Measurements from ENCODE around the gene KRTAP4-3.
"Not testable (repeated sequence)": the region's sequence is repeated elsewhere in the genome, so short reads cannot be mapped to it uniquely, and the experiment has no call there.

The KRTAP4-3 gene

GRCh38 chr17:41145261-41145660 lies 22.8 kb downstream of the KRTAP4-3 start:
- peaks cover 0 to 2% of the 10 kb centered on the region in 2 donors for H3K4me1 Mint-ChIP-seq (ENCODE audit: low read depth in 2 of 2)
- H3K36me3 Mint-ChIP-seq (ENCODE audit: insufficient read depth), result peaks cover 3% of the 10 kb centered on the region
- no peak overlapping the region for H3K27ac Mint-ChIP-seq
- peaks cover 4 to 15% of the 10 kb centered on the region in 2 donors for H3K9me3 Mint-ChIP-seq
- DNase-seq (no peak), ATAC-seq (replicated peaks) (no peak)
- H3K4me3 Mint-ChIP-seq, result no peak overlapping the region
- H3K27me3 Mint-ChIP-seq, result peaks cover 20 to 23% of the 10 kb centered on the region in 2 donors

GRCh38 chr17:41144846-41145245 lies 23.2 kb downstream of the KRTAP4-3 start:
- Mint-ChIP-seq H3K27me3 (peaks cover 24% of the 10 kb centered on the region in 2 donors), H3K4me1 (ENCODE audit: low read depth in 2 of 2) (peaks cover 0 to 2% of the 10 kb centered on the region in 2 donors), H3K36me3 (ENCODE audit: insufficient read depth) (peaks cover 3% of the 10 kb centered on the region), H3K4me3 (no peak overlapping the region), H3K9me3 (peaks cover 4 to 17% of the 10 kb centered on the region in 2 donors), H3K27ac (no peak overlapping the region)
- ATAC-seq (replicated peaks) (no peak), DNase-seq (no peak)

DNA sequence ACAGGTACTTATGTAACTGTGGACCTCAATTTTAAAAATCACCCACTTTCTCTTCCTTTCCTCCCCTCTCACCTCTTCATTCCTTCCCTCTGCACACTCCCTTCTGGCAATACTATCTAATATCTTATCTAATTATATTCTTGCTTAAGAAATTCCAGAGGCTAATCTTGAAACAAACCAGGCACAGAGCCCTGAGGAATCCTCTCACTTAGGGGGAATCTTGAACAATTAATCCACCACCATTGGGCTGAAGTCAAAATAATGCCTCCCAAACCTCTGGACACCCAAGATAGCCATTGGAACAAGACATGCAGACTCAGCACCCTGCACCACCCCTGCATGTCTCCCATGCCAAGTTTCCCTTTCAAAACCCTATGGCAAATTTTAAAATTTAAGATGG lies 26.7 kb downstream of the KRTAP4-3 start:
- Mint-ChIP-seq H3K4me1 (ENCODE audit: low read depth in 2 of 2) (no peaks in the 10 kb centered on the region), H3K4me3 (no peak overlapping the region), H3K27ac (no peak overlapping the region), H3K27me3 (peaks cover 18 to 34% of the 10 kb centered on the region in 2 donors), H3K9me3 (peaks cover 6 to 22% of the 10 kb centered on the region in 2 donors), H3K36me3 (ENCODE audit: insufficient read depth) (no peaks in the 10 kb centered on the region)
- no peak for ATAC-seq (replicated peaks)
- no peak for DNase-seq

- peaks cover 6 to 22% of the 10 kb centered on the region in 2 donors for H3K9me3 Mint-ChIP-seq
- H3K27ac Mint-ChIP-seq, result no peak within 1 kb of the TSS
Measured at GRCh38 chr17:41140360-41141131, 27.5 kb downstream of the KRTAP4-3 start, which contains the start of gene KRTAP4-6. TSS of gene KRTAP4-6 (minus strand) at chr17:41140544. CDS start at chr17:41140487, 57 bp downstream.

GRCh38 chr17:41139865-41140264 lies 28.2 kb downstream of the KRTAP4-3 start:
- Mint-ChIP-seq H3K9me3 (peaks cover 6 to 22% of the 10 kb centered on the region in 2 donors), H3K27me3 (peaks cover 13 to 34% of the 10 kb centered on the region in 2 donors)
- H3K4me3 Mint-ChIP-seq; H3K27ac Mint-ChIP-seq; H3K4me1 Mint-ChIP-seq (ENCODE audit: low read depth in 2 of 2); DNase-seq; ATAC-seq (replicated peaks); H3K36me3 Mint-ChIP-seq (ENCODE audit: insufficient read depth): not testable (repeated sequence)

More at GRCh38 chr17:41140360-41141131, 27.5 kb downstream of the KRTAP4-3 start, which contains the start of gene KRTAP4-6:
- Mint-ChIP-seq H3K4me1 (ENCODE audit: low read depth in 2 of 2) (no peaks in the 10 kb centered on the region), H3K36me3 (ENCODE audit: insufficient read depth) (no peaks in the 10 kb centered on the region), H3K27me3 (peaks cover 13 to 34% of the 10 kb centered on the region in 2 donors), H3K4me3 (no peak within 1 kb of the TSS)
- DNase-seq, result no peak
- no peak for ATAC-seq (replicated peaks)

DNA sequence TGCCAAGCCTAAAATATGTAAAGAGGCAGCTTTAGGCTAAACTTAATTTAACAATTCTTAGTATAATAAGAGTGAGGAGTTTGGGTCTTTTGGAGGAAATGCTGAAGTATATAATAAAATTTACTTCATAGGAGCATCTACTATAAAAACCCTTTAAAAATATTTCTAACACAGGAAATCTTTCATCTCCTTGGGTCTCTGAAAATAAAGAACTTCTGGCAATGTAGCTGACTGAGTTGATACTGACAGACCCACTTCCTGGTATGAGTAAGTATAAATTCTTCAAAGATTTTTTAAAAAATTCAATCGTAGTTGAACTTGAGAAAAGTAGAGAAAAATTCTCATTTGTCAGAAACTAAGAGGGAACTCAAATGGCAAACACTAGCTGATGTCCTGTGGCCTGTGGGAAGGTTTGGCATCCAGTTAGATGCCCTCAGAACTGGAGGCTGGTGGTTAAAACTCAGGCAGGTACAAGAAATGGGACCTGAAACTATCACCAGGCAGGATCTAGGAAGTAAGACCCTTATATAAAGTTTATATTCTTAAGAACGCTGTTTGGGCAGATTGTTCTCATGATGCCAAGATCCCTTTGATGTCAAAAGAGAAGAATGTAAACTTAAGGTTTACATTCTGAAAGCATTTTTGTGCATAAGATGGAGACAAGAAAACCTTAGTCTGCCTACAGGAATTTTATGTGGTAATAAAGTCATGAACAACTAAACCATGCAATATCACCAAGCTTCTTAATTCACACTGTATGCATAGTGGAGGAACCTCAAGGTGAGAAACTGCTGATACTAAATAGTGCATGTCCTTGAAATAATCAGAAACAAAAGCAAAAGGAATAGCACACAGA lies 33.9 kb downstream of the KRTAP4-3 start:
- Mint-ChIP-seq H3K9me3 (no peaks in the 10 kb centered on the region), H3K27ac (peak overlapping the region; percentile 27 to 52), H3K36me3 (ENCODE audit: insufficient read depth) (no peaks in the 10 kb centered on the region), H3K4me3 (peak overlapping the region; percentile 17 to 54), H3K27me3 (peaks cover 0 to 12% of the 10 kb centered on the region in 2 donors), H3K4me1 (ENCODE audit: low read depth in 2 of 2) (peaks cover 11 to 13% of the 10 kb centered on the region in 2 donors)
- no peak for DNase-seq
- ATAC-seq (replicated peaks), result peak; percentile 72

GRCh38 chr17:41131979-41132378 lies 36.0 kb downstream of the KRTAP4-3 start:
- no peak for DNase-seq
- H3K4me1 Mint-ChIP-seq (ENCODE audit: low read depth in 2 of 2), result peaks cover 11 to 14% of the 10 kb centered on the region in 2 donors

GRCh38 chr17:41127371-41127770 lies 40.6 kb downstream of the KRTAP4-3 start:
- H3K27ac Mint-ChIP-seq, result no peak overlapping the region
- no peaks in the 10 kb centered on the region for H3K9me3 Mint-ChIP-seq
- DNase-seq (no peak), ATAC-seq (replicated peaks) (no peak)
- H3K4me1 Mint-ChIP-seq (ENCODE audit: low read depth in 2 of 2), result peaks cover 30 to 40% of the 10 kb centered on the region in 2 donors
- H3K27me3 Mint-ChIP-seq, result peaks cover 10 to 12% of the 10 kb centered on the region in 2 donors
- H3K4me3 Mint-ChIP-seq, result no peak overlapping the region
- H3K36me3 Mint-ChIP-seq (ENCODE audit: insufficient read depth), result peaks cover 9% of the 10 kb centered on the region

More at GRCh38 chr17:41131979-41132378, 36.0 kb downstream of the KRTAP4-3 start:
- H3K27ac Mint-ChIP-seq, result no peak overlapping the region
- no peak for ATAC-seq (replicated peaks)
- no peak overlapping the region for H3K4me3 Mint-ChIP-seq
- H3K27me3 Mint-ChIP-seq, result no peaks in the 10 kb centered on the region
- H3K36me3 Mint-ChIP-seq (ENCODE audit: insufficient read depth), result no peaks in the 10 kb centered on the region
- no peaks in the 10 kb centered on the region for H3K9me3 Mint-ChIP-seq

DNA sequence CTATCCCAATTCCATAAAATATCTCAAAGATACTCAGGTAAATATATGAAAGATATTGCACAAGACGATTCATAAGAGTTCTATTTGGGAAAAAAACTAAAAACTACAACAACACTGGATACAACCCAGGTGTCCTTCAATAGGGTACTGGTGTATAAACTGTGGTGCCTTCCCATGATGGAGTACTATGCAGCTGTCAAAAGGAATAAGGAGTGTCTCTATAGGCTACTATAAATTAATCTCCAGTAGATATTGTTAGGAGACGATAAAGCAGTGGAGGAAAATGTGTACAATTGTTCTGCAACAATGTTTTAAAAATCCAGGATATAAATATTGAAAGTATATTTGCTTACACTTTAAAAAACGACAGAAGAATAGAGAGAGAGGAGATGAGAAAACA lies 41.6 kb downstream of the KRTAP4-3 start:
- Mint-ChIP-seq H3K27ac (no peak overlapping the region), H3K4me1 (ENCODE audit: low read depth in 2 of 2) (peaks cover 30 to 33% of the 10 kb centered on the region in 2 donors), H3K27me3 (peaks cover 12 to 14% of the 10 kb centered on the region in 2 donors), H3K4me3 (peak overlapping the region in 1 of 2 donors; percentile 27), H3K36me3 (ENCODE audit: insufficient read depth) (peaks cover 9% of the 10 kb centered on the region), H3K9me3 (no peaks in the 10 kb centered on the region)
- no peak for ATAC-seq (replicated peaks)
- DNase-seq, result no peak

DNA sequence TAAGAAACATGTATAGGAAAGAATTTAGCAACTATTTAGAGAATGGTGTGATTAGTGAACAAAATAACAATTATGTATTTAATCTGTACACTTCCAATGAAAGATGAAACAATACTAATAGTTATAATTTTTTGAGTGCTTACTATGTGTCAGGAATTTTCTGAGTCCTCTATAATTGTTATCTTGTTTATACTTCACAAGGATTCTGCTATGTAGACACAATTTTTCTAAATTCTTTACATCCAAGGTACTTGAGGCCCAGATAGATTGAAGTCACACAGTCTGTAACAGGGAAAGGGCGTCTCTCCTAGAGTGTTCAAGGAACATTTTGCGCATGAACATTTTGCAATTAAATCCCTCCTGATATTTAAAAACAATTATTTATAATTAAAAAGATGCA lies 43.0 kb downstream of the KRTAP4-3 start:
- H3K36me3 Mint-ChIP-seq (ENCODE audit: insufficient read depth), result peaks cover 10% of the 10 kb centered on the region
- peaks cover 30 to 34% of the 10 kb centered on the region in 2 donors for H3K4me1 Mint-ChIP-seq (ENCODE audit: low read depth in 2 of 2)
- no peaks in the 10 kb centered on the region for H3K9me3 Mint-ChIP-seq
- DNase-seq (no peak), ATAC-seq (replicated peaks) (no peak)
- no peak overlapping the region for H3K4me3 Mint-ChIP-seq
- H3K27ac Mint-ChIP-seq, result no peak overlapping the region
- peaks cover 12 to 14% of the 10 kb centered on the region in 2 donors for H3K27me3 Mint-ChIP-seq

DNA sequence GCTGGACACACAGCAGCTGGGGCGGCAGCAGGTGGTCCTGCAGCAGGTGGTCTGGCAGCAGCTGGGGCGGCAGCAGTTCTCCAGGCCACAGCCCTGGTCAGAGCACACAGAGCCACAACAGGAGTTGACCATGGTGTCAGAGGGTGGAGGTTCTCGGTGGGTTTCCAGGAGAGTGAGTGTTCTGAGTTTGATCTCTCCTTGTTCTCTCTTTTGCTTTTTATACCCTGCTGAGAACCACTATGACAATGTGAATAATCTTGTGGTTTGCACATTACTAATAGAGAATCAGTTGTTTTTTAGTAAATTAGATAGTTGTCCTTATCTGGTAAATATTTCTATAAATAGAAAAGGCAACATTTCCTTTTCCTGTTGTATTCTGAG lies 44.0 kb downstream of the KRTAP4-3 start, which contains the start of gene KRTAP4-12:
Gene KRTAP4-12, minus strand, starts transcription at position 192 of the 381 bp plus-strand sequence. Its CDS starts 60 bp downstream, at position 132.
- Mint-ChIP-seq H3K36me3 (ENCODE audit: insufficient read depth) (peaks cover 13% of the 10 kb centered on the region), H3K4me1 (ENCODE audit: low read depth in 2 of 2) (peaks cover 33 to 38% of the 10 kb centered on the region in 2 donors), H3K27me3 (peaks cover 12 to 14% of the 10 kb centered on the region in 2 donors), H3K4me3 (peak within 1 kb of the TSS; percentile 48 to 68)
- H3K9me3 Mint-ChIP-seq; DNase-seq; ATAC-seq (replicated peaks); H3K27ac Mint-ChIP-seq: not testable (repeated sequence)

DNA sequence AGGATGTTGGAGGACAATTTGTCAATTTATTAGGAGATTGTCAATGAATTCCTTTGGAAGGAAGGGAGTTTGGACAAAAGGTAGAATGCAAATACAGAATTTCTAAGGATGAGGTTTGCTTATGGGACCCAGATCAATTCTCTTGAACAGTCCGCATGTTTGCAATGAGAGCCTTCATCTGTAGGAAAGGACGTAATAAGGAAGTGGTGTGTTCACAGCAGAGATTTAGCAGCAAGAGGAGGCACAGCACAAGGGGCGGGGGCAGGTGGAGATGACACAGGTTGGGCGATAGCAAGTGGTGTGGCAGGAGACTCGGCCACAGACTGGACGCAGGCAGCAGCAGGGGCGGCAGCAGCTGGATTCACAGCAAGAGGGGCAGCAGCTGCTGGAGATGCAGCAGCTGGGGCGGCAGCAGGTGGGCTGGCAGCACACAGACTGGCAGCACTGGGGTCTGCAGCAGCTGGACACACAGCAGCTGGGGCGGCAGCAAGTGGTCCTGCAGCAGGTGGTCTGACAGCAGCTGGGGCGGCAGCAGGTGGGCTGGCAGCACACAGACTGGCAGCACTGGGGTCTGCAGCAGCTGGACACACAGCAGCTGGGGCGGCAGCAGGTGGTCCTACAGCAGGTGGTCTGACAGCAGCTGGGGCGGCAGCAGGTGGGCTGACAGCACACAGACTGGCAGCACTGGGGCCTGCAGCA lies 44.6 kb downstream of the KRTAP4-3 start:
- peaks cover 13 to 14% of the 10 kb centered on the region in 2 donors for H3K27me3 Mint-ChIP-seq
- not testable (repeated sequence) for H3K9me3 Mint-ChIP-seq; H3K27ac Mint-ChIP-seq; ATAC-seq (replicated peaks); DNase-seq
- peak overlapping the region; percentile 48 to 68 for H3K4me3 Mint-ChIP-seq
- H3K4me1 Mint-ChIP-seq (ENCODE audit: low read depth in 2 of 2), result peaks cover 33 to 36% of the 10 kb centered on the region in 2 donors
- H3K36me3 Mint-ChIP-seq (ENCODE audit: insufficient read depth), result peaks cover 13% of the 10 kb centered on the region

- Mint-ChIP-seq H3K27me3 (peaks cover 24 to 30% of the 10 kb centered on the region in 2 donors), H3K9me3 (no peaks in the 10 kb centered on the region), H3K27ac (no peak overlapping the region), H3K4me1 (ENCODE audit: low read depth in 2 of 2) (peaks cover 36 to 39% of the 10 kb centered on the region in 2 donors), H3K36me3 (ENCODE audit: insufficient read depth) (peaks cover 13% of the 10 kb centered on the region), H3K4me3 (no peak overlapping the region)
- ATAC-seq (replicated peaks) (no peak), DNase-seq (no peak)
Measured at GRCh38 chr17:41121742-41122141, 46.3 kb downstream of the KRTAP4-3 start.
